HG03354 (cell line): ENCODE measurements around the gene SUCLG1.

Experiments
- ATAC-seq: cut with Tn5 transposase; IDR thresholded peaks from one replicate; pipeline ENCODE4 v1.9.1; 2021; ENCODE audit warnings: mild to moderate bottlenecking; ENCODE audit not compliant: unreplicated experiment, poor library complexity, severe bottlenecking

The SUCLG1 gene

GRCh38 chr2:84373866-84374265 is 85.2 kb downstream of the SUCLG1 start:
- no peak for ATAC-seq
